SK-N-SH treated with all-trans-retinoic acid at 6 μM for 48 hours (cell line): Measurements from ENCODE around the gene GIPC1.

Source experiments
- ARNTL ChIP-seq: fragments of 450-650 bp; formaldehyde crosslinking; IDR thresholded peaks from 2 replicates; pipeline ENCODE4 v1.5.0; 2020; ENCODE audit warnings: low read depth, mild to moderate bottlenecking, moderate library complexity, borderline replicate concordance
- CSDC2 ChIP-seq: fragments of 250-450 bp; sonication (Bioruptor Pico); IDR thresholded peaks from 2 replicates; pipeline ENCODE4 v1.5.0; 2020; ENCODE audit warnings: mild to moderate bottlenecking, moderate library complexity
- ISL1 ChIP-seq: fragments of 250-450 bp; sonication (Bioruptor Pico); IDR thresholded peaks from 2 replicates; pipeline ENCODE4 v2.1.2; 2022; ENCODE audit warnings: mild to moderate bottlenecking, moderate library complexity
- ZNF70 ChIP-seq: fragments of 450-650 bp; formaldehyde crosslinking; IDR thresholded peaks from 2 replicates; pipeline ENCODE4 v1.5.0; 2020; ENCODE audit warnings: mild to moderate bottlenecking, moderate library complexity

GRCh38 chr19:14526423-14526822, 30.5 kb upstream of the GIPC1 start:
- no peak for TF ChIP-seq ISL1 (CRISPR knock-in tag)
- TF ChIP-seq CSDC2 (CRISPR knock-in tag), result no peak
- no peak for TF ChIP-seq ARNTL (CRISPR knock-in tag)
- no peak for TF ChIP-seq ZNF70 (CRISPR knock-in tag)
